ENCODE data around the gene VANGL2.

Gene VANGL2

DNA sequence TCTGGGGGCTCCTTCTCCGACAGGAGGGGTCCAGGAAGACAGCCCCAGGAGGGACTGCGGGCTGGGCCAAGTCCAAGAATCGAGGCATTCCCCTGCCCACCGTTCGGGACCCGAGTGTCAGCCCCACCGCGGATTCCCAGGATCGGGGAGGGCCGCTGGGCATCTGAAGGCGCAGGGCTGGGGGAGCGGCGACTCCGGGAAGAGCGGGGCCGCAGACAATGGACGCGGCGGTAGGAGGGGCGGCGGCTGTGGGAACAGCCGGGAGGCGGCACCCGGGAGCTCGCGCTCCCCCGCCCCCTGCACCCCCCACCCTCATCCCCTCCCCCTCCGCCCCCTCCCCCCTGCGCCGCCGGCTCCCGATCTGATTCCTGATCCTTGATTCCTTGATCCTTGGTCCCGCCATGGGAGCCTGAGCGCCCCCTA is at the start of gene VANGL2:
Gene VANGL2, plus strand, starts transcription at position 342 of the 423 bp plus-strand sequence. CDS start 15,274 bp downstream, outside the sequence.
- DNase-seq = no peak

DNA sequence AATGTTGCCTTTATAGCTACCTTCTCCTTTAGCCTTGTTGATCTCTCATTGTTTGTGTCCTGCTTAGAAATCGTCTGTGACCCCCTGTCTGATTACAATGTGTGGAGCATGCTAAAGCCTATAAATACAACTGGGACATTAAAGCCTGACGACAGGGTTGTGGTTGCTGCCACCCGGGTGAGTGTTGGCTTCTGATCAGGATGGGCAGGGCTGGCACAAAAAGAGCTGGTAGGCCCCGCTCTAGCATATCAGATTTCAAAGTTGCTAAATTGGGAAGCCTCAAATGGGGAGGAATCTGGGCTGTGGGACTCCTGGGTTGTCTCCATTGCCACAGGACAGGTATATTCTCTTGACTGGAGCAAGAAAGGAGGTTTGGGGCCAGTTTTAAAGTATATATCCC is 48.7 kb upstream of the VANGL2 start:
- no peak for DNase-seq

DNA sequence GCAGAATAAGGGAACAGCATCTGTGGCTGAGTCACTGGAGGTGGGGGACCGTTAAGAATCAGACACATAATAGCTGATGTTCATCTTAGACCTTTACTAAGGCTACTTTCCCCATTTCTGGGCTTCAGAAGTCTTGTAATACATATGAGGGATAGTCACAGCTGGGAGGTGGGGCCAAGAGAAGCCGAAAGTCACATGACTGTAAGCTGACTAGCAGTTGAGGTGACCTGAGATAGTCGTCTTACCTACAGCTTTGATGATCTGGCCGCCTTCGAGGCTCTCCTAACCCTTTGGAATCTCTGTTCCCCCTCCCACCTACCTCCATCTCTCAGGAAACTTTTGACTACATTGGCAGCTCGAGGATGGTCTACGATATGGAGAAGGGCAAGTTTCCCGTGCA is 47.8 kb upstream of the VANGL2 start:
- no peak for DNase-seq

DNA sequence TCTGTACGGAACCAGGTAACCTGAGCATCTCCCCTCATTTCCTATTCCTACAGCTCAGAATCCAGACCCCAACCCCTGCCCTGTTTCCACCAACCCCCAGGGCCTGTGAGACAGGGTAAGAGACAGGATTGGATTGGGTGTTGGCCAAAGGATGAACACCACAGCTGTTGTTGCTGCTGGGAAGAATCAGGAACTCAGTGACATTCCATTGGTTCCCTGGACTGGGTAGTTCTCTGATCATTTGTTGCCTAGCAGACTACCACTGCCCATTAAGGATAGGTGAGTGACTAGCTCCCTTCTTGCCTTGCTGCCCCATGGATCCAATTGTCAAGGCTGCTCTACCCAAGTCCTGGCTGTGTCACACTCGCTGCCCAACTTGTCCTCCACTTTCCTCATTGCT is 47.1 kb upstream of the VANGL2 start:
- DNase-seq = no peak

DNA sequence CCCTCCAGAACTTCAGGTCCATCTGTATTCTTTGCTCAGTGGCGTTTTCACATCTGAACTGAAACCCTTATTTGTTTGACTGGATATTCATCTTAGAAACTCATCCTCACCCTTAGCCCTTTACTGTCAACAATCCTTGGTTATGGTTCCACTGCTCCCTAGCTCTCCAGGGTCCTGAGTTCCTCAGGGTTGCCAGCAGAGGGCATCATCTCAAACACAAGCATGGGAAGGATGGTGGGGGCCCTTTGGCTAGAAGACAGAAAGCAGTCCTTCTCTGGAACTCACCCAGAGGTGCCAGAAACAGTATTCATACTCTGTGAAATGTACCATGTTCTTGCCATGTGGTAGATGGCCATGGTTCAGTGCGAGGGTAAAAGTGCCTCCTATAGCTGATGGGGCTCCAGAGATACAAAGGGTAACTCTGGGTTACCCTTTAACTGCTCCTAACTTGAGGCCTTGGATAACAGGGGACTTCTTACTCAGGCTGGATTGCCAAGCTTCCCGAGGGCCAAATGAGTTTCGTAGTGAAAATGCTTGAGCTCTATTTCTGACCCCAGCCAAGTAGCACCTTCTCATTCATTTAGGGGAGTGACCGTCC is 45.9 kb upstream of the VANGL2 start:
- DNase-seq = no peak

DNA sequence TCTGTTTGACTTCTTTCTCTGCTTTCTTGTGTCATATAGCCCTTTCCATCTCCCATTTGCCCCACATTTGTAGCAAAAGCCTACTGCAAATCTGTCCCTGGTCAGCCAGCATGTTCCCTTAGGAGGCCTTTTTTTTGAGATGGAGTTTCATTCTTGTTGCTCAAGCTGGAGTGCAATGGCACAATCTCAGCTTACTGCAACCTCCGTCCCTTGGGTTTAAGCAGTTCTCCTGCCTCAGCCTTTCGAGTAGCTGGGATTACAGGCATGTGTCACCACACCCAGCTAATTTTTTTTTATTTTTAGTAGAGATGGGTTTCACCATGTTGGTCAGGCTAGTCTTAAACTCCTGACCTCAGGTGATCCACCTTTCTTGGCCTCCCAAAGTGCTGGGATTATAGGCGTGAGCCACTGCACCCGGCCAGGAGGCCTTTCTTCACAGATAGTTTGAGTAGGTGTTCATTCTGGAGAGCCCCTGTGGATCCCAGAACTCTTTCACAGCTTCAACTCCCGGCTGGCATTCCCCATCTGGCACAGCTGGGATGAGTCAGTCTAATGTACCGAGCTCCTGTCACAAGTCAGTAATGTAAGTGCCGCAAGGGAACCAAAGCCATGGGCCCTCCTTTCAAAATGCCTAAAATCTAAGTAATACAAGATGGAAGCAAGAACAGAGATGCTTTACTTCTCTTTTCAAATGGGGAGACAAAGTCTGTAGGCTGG is 42.9 kb upstream of the VANGL2 start:
- no peak for DNase-seq

DNA sequence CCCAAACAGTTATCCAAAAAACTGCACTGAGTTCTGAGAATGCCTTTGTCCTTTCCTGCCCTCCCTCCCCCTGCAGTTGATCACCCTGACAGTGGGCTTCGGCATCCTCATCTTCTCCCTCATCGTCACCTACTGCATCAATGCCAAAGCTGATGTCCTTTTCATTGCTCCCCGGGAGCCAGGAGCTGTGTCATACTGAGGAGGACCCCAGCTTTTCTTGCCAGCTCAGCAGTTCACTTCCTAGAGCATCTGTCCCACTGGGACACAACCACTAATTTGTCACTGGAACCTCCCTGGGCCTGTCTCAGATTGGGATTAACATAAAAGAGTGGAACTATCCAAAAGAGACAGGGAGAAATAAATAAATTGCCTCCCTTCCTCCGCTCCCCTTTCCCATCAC is 42.3 kb upstream of the VANGL2 start:
- no peak for DNase-seq

DNA sequence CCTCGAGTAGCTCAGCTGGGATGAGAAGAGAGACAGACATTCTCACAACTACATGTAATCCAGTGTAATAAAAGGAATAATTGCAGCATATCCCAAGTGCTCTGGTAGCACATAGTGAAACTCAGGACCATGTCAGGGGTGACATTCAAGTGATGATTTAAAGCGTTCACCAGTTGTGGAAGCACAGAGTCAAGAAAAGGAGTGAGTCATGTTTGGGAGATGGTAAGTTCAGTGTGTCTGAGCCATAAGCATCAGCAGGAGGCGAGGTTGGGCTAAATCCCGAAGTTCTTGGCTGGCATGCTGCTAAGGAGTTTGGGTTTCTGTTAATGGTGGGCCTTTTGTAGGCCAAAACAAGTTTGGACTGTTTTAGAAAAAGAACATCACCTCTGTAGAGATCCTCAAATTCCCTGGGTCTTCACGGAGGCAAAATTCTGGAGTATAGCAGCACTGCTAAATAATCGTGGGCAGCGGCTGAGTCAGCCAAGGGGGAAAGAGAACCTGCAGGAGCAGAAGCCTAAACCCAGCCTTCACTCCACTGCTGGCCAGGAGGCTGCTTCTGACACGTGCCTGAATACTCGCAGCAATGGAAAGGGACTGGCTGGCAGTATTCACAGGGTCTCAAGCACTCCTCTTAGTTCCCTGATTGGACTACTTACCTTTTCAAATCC is 40.7 kb upstream of the VANGL2 start:
- no peak for DNase-seq

DNA sequence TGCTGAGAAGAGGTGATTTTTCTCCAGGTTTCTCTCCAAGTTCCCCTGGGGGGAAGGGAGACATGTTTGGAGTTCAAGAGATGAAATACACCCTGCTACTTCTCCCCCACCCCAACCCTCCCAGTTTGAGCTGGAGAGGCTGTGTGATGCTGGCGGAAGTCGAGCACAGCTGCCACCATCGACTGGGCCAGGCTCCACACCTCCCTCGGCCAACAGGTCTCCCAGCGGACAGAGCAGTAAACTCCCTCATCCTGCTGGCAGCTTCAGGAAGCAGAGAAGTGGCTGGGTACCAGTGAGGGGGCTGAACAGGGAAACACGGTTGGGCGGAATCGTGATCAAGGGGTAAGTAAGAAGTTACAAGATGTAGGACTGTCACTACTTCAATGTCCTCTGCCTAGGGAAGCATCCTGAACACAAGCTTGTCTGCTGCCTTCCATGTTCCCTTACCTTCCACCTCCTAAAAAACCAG is 40.1 kb upstream of the VANGL2 start:
- DNase-seq = no peak

DNA sequence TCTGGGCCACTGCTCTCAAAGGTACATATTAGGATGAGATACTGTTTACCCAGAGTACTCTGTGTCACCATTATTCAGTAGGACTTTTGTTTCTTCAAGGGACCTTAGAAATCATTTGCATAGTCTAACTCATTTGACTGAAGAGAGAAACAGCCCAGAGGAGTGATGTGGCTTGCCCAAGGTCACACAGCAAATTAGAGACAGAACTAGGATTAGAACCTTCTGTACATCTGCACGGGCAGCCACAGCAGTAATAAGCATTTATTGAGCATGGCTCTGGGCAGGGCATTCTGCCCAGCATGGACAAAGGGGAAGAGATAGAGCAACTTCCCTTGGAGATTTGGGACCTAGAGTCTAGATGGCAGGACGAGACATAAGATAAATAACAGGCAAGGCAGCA is 39.2 kb upstream of the VANGL2 start:
- no peak for DNase-seq

DNA sequence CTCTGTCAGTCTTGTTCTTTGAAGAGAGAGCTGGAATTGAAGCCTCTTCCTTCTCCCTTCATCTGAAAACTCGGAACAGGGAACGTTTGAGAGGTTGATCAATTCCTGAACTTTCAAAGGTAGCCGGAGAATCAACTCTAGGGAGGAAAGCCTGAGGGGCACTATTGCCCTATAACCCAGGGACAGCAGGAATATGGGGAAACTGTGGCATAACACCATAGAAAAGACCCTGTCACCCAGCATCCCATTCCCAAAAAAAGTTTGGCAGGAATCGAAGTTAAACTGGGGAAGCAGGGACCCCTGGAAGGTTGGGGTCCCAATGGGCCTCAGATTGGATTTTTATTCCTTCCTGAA is 38.6 kb upstream of the VANGL2 start:
- no peak for DNase-seq

DNA sequence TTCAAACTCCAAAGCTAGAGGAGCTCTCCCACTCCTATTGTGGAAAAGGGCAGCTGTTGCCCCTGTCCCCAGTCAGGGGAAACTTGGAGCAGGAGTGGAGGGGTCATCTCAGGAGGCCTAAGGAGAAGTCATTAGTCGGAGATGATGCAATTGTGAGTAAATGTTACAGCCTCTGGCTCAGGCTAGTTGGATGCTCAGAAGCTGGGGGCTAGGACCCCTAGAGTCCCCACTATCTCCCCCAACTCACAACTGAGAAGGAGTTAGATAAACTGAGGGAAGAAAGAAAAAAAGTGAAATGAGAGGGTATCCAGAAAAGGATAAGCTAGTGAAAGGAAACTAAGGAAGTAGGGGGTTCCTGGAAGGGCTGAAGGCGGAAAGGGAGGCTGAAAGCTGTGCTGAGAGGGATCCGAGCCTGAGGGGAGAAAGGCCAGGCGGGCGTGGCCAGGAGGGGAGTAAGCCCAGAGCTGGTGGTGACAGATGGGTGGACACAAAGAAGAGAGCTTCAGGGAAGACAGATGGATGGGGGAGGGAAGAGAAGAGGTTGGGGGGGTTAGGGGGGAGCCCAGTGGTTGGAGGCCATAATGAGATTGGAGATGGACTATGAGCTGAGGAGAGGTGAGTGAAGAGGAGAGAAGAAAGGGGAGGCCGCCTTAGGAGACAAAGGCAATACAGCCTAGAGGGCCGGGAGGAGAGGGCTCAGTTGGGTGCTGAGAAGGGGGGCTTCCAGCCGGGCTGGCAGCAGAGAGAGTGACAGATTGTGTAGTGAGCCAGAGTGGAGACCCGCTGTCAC is 38.0 kb upstream of the VANGL2 start:
- DNase-seq = no peak

DNA sequence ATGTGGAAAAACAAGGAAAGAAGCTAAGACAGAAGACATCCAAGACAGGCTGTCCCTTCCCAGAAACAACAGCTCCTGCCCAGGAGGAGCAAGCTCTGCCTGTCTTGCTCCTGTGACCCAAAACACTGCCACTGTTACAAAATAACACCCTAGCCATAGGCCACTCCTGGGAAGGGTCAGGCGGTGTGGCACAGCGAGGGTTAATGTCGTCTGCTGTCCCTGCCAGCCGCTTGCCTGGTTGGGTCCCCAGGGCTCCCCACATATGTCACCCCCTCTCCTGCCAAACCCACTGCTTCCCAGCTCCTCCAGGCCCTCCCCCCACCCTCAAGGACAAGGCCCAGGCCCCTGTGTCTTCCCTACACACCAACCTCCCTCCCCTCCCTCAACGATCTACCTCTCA is 37.4 kb upstream of the VANGL2 start:
- DNase-seq = no peak

DNA sequence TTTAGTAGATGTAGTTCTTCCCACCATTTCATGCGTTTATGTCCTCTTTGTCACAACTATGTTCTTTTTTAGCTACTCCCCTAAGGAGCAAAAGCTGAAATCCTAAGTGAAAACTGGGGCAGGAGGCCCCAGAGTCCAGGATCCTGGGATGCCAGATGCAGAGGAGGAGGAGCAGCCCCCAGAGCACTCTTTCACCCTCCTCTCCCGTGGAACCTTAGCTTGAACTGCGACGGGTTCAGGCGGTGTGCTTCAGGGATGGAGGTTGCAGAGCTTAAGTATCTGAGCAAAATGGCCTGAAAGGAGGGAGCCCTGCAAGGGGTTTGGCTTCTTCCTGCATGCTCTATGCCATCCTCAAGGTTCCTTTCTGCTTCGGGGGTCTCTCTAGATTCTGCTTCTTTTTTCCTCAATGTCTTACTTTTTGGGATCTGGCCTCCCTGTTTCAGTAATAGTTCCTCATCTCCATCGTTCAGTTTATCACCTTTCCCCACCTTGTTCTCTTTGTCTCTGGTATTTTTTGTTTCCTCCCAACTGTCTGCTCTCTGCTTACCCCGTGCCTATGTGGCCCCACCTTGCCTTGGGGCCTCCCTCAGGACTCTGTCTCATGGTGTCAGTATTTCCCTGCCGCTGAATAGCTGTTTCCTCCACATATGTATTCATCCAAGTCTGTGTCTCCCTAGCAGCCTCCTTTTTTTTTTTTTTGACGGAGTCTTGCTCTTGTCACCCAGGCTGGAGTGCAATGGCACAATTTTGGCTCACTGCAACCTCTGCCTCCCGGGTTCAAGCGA is 36.2 kb upstream of the VANGL2 start:
- DNase-seq = no peak

DNA sequence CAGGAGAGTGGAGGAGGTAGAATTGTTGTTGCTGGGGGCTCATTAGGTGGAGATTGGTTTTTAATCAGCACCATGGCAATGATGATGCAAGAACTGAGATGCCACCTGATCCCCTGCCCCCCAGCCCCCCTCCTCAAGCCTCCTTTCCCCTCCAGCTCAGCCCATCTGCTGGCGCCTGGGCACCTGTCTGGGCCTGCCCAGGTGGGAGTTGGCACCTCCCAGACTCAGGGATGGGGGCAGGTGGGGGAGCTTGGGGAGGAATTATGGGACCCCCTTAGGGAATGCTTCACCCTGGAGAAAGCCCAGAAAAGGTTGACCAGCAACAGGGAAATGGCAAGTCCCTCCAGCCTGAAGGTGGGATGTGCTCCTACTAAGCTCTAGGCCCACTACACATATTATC is 35.0 kb upstream of the VANGL2 start:
- DNase-seq = no peak

DNA sequence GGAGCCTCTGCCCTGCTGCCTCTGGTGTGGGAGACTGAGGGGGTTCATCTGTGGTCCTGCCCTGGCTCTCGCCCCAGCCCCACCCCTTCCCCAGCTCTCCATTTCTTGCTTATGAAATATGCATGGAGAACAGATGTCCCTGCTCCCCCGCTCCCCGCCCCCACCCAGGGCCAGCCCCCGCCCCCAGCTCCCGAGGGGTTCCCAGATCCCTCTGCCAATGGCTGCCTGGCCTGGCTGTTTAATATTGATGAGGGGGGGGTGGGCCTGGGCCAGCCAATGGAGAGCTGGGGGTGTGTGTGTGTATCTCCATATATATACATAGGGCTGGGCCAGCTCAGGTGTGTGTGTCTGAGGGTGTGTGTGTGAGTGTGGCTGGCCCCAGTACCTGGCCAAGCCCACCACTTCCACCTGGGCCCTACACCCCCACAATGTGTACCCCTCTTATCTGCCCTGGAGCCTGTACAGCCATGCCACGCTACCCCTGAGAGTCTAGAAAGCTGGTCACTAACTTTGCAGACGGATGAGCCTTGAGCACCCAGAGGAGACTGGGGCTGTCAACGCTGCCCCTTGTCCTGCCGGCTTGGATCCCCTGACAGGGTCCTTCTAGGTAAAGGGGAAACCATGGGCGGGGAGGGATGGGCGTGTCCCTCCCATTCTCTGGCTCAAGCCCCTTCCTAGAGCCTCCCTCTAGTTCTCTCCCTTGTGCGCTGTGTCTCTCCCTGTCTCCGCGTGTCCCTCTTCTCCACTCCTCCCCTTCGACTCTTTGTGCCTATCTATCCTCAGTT is 33.4 kb upstream of the VANGL2 start, which contains the start of gene NHLH1:
Gene NHLH1, plus strand, starts transcription at position 341 of the 785 bp plus-strand sequence. CDS start 3,661 bp downstream, outside the sequence.
- no peak for DNase-seq

DNA sequence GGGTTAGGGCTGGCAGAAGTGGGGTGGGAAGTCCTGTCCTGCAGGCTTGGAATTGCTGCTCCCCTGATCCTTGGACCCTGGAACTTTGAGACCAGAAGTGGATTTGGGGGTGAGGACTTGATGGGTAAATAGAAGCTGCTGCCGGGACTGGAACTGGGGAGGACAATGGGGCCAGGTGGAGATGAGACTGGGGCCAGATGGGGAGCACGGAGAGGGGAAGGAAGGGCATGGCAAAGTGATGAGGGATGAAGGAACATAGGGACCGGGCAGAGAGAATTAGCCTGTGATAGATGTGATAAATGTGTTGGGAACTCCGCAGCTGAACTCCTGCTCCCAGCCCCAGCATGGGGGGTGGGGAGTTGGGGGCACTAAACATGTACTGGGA is 32.9 kb upstream of the VANGL2 start:
- no peak for DNase-seq

DNA sequence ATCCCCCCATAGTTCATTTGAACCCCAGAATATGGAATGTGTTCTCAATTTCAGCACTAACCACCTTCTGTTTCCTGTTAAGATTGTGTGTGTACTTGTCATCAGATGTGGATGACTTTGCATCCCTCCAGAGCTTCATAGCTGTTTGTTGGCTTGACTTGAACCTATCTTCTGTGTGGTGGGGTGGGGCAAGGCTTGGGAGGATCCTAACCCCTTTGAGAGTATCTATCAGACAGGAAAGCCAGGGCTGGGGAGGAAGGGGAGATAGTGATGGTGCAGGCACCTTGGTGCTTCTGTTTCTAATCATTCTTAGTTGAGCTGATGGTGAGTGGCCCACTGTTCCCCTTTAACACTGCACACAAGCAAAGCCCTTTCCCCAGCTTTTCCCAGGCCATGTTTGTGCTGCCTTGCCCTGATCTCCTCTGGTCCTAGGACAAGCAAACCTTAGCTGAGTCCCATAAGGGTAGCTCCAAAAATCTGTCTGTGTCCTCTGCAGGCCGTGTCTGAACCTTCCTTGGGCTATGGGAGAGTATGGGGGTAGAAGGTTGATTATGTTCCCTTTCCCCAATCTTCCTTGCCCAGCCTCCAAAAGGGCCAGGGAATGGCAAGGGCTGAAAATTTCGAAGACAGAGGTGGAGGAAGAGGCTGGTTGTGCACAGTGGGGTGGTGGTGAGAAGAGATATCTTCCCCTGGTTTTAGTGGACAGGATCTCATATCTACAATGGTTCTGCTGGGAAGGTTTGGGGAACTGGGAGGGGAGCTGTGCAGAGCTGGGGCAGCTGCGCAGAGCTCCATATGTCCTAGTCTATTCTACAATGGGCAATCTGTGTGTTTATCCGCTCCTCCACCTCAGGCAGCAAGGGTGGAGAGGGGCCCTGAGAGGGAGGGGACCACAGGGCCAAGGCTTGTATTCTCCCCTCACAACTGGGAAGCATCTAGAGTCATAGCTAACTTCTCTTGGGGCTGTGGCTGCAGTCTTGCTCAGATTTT is 32.1 kb upstream of the VANGL2 start:
- no peak for DNase-seq

DNA sequence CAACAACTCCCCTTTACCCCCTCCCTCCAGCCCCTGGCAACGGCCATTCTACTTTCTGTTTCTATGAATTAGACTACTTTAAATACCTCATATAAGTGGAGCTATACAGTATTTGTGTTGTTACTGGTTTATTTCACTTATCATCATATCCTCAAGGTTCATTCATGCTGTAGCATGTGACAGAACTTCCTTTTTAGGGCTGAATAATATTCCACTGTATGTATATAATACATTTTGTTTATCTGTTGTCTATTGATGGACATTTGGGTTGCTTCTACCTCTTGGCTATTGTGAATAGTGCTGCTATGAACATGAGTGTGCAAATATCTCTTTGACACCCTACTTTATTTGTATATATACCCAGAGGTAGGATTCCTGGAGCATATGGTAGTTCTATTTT is 31.3 kb upstream of the VANGL2 start:
- DNase-seq = no peak

DNA sequence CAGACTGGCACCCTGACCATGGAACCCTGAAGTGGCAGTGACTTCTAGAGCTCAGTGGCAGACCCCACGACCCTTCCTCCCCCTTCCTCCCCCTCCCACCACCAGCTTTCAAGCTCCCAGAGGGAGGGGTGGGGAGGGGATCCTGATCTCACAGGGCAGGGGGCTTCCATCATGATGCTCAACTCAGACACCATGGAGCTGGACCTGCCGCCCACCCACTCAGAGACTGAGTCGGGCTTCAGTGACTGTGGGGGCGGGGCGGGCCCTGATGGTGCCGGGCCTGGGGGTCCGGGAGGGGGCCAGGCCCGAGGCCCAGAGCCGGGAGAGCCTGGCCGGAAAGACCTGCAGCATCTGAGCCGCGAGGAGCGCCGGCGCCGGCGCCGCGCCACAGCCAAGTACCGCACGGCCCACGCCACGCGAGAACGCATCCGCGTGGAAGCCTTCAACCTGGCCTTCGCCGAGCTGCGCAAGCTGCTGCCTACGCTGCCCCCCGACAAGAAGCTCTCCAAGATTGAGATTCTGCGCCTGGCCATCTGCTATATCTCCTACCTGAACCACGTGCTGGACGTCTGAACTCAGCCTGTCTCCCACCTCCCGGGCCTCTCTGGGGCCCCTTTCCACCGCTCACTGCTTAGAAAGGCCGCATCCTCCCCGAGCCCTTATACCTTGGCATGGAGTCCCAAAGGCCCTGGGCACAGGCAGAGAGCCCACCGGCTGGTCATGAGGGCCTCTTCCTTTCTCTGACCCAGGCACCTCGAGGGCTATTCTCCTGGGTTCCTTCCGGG is 29.6 kb upstream of the VANGL2 start:
- no peak for DNase-seq
